Right kidney (tissue), 1 donor: ENCODE measurements around the gene CALML3.

ENCODE experiments used
- DNase-seq: peaks from one replicate; pipeline ENCODE4 v3.0.0-alpha.2; 2016

CALML3 gene

GRCh38 chr10:5507649-5508131 is 17.1 kb upstream of the CALML3 start:
- no peak for DNase-seq

- no peak for DNase-seq
These were observed 16.6 kb upstream of the CALML3 start for GRCh38 chr10:5508161-5508604.

- DNase-seq = no peak
These were observed 16.0 kb upstream of the CALML3 start for GRCh38 chr10:5508786-5509185.

GRCh38 chr10:5509236-5509635 is 15.5 kb upstream of the CALML3 start:
- no peak for DNase-seq

GRCh38 chr10:5509691-5510090 is 15.1 kb upstream of the CALML3 start:
- DNase-seq = no peak

- DNase-seq = no peak
These were observed 14.3 kb upstream of the CALML3 start for GRCh38 chr10:5510281-5511072.

- DNase-seq = no peak
These were observed 13.4 kb upstream of the CALML3 start for GRCh38 chr10:5511231-5511884.

GRCh38 chr10:5511885-5512280 is 12.9 kb upstream of the CALML3 start:
- DNase-seq = no peak

GRCh38 chr10:5512331-5512730 is 12.4 kb upstream of the CALML3 start:
- no peak for DNase-seq

- no peak for DNase-seq
These were observed 11.7 kb upstream of the CALML3 start for GRCh38 chr10:5512881-5513612.

GRCh38 chr10:5514226-5514850 is 10.4 kb upstream of the CALML3 start:
- DNase-seq = peak; percentile 40

GRCh38 chr10:5515948-5516761 is 8.6 kb upstream of the CALML3 start:
- no peak for DNase-seq

- DNase-seq = no peak
These were observed 7.2 kb upstream of the CALML3 start for GRCh38 chr10:5517546-5517945.

GRCh38 chr10:5518143-5518542 is 6.6 kb upstream of the CALML3 start:
- DNase-seq = peak; percentile 31

- no peak for DNase-seq
These were observed 5.7 kb upstream of the CALML3 start for GRCh38 chr10:5519054-5519453.

- DNase-seq = no peak
These were observed 1.7 kb upstream of the CALML3 start for GRCh38 chr10:5522913-5523560.

GRCh38 chr10:5523796-5524574 is 776 bp upstream of the CALML3 start:
- DNase-seq = no peak

- DNase-seq = no peak
These were observed 990 bp downstream of the CALML3 start for GRCh38 chr10:5525561-5526341.

GRCh38 chr10:5526691-5527331 is 2.0 kb downstream of the CALML3 start:
- no peak for DNase-seq
